Measurements from ENCODE around the gene SMLR1.

DNA sequence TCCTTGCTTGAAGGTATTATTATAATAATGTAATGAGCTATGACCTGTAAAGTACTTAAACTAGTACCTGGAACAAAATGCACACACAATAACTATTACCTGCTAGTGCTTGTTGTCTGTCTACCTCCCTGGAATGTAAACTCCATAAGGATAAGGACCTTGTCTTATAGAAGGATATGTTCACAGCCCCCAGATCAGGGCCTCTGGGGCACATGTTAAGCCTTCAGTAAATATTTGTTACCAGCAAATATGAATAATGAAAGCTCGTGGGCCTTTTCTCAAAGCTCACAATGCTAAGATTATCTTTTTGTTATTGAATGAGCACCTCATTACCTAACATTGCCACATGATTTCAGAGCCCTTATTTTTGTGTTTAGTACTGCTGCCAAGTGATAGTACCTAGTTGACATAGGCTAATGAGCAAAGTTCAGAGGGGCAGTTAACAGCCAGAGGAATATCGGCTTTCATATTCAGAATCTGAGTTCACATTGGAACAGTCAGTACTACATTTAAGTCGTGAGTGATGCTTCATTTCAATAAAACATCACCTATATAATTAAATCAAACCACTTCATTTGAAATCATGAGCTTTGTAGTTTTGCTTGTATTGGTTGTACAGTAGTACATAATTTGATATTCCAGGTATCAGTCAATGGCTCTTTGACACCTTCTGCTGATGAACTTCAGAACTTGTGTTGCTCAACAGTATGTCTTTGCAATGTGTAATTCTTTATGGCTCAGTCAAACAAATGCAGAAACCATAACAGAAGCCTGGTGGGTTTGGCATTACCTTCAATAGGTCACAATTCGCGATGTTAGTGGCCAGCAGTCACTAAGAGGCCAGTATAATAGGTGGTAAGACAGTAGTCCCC, 11.8 kb upstream of the SMLR1 start:
- no peak for TF ChIP-seq EZH2 (IDR thresholded peaks at IDR 0.05; ENCODE audit: borderline replicate concordance, low read depth, low read length, poor library complexity, severe bottlenecking)
- TF ChIP-seq, protein P1, sequence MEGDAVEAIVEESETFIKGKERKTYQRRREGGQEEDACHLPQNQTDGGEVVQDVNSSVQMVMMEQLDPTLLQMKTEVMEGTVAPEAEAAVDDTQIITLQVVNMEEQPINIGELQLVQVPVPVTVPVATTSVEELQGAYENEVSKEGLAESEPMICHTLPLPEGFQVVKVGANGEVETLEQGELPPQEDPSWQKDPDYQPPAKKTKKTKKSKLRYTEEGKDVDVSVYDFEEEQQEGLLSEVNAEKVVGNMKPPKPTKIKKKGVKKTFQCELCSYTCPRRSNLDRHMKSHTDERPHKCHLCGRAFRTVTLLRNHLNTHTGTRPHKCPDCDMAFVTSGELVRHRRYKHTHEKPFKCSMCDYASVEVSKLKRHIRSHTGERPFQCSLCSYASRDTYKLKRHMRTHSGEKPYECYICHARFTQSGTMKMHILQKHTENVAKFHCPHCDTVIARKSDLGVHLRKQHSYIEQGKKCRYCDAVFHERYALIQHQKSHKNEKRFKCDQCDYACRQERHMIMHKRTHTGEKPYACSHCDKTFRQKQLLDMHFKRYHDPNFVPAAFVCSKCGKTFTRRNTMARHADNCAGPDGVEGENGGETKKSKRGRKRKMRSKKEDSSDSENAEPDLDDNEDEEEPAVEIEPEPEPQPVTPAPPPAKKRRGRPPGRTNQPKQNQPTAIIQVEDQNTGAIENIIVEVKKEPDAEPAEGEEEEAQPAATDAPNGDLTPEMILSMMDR (conservative IDR thresholded peaks at IDR 0.05; ENCODE audit: low read depth, low read length): no peak
